ENCODE measurements around the gene MS4A1.

GRCh38 chr11:60493454-60493853 is 37.8 kb downstream of the MS4A1 start:
- no peak for TF ChIP-seq CTCF (conservative IDR thresholded peaks at IDR 0.05; ENCODE audit: low read depth, low read length)
- TF ChIP-seq EZH2 (IDR thresholded peaks at IDR 0.05; ENCODE audit: borderline replicate concordance, low read depth, low read length, poor library complexity, severe bottlenecking): no peak
